CD8-positive, alpha-beta memory T cell (primary cell): ENCODE results near the gene CCBE1. TPM values are rescaled to one million over a fixed set of nuclear protein-coding genes. Genes with fewer than 3 reads are reported as not detected.
A peak's percentile ranks its signal among the peaks of the same experiment; 100 is the strongest.

ENCODE experiments used
- CTCF ChIA-PET: fragments of 350-600 bp; sonication (Branson Sonifier 250); formaldehyde crosslinking; loops from one replicate; lab custom pipeline; 2021; ENCODE audit warnings: antibody characterized with exemption; lab: Charles Lee
- POLR2A ChIA-PET: fragments of 350-600 bp; sonication (Branson Sonifier 250); formaldehyde crosslinking; loops from one replicate; lab custom pipeline; 2021; ENCODE audit warnings: antibody characterized with exemption; lab: Charles Lee
- DNase-seq, 5 donors: peaks; one replicate each; pipeline versions ENCODE4 v3.0.0 to v3.0.0-alpha.2; 2020 to 2022; ENCODE audit warnings: mixed read lengths in 1 of 5
- H3K27ac ChIP-seq: one replicate; pipeline ENCODE4 v1.7.0; 2013; ENCODE audit warnings: low read depth, mild to moderate bottlenecking, low read length, moderate library complexity
- H3K27me3 ChIP-seq: 2 replicates; pipeline ENCODE4 v1.7.0; 2013; ENCODE audit warnings: low read length, mild to moderate bottlenecking; ENCODE audit not compliant: insufficient read depth, poor library complexity, severe bottlenecking
- H3K36me3 ChIP-seq: 2 replicates; pipeline ENCODE4 v1.7.0; 2013; ENCODE audit warnings: mild to moderate bottlenecking, low read length, moderate library complexity; ENCODE audit not compliant: insufficient read depth
- H3K4me1 ChIP-seq: 2 replicates; pipeline ENCODE4 v1.7.0; 2013; ENCODE audit warnings: mild to moderate bottlenecking, low read length, moderate library complexity; ENCODE audit not compliant: insufficient read depth
- H3K4me3 ChIP-seq: 2 replicates; pipeline ENCODE4 v1.7.0; 2013; ENCODE audit warnings: mild to moderate bottlenecking, low read length
- H3K9me3 ChIP-seq: 2 replicates; pipeline ENCODE4 v1.7.0; 2013; ENCODE audit warnings: mild to moderate bottlenecking, low read length
- H3K27ac Mint-ChIP-seq, 8 donors: one replicate each; pipeline ENCODE4 v1.8.0; 2020 to 2021; ENCODE audit warnings: mixed read lengths in 8 of 8, mild to moderate bottlenecking in 6 of 8, inconsistent platforms in 3 of 8, moderate library complexity in 3 of 8
- H3K27me3 Mint-ChIP-seq, 2 donors: one replicate each; pipeline ENCODE4 v1.8.0; 2020 to 2021; ENCODE audit warnings: mixed read lengths in 2 of 2, mild to moderate bottlenecking in 1 of 2, moderate library complexity in 1 of 2
- H3K36me3 Mint-ChIP-seq, 3 donors: one replicate each; pipeline ENCODE4 v1.8.0; 2020 to 2021; ENCODE audit warnings: mixed read lengths in 3 of 3, inconsistent platforms in 1 of 3, mild to moderate bottlenecking in 1 of 3
- H3K4me1 Mint-ChIP-seq, 3 donors: one replicate each; pipeline ENCODE4 v1.8.0; 2020 to 2021; ENCODE audit warnings: mixed read lengths in 3 of 3, inconsistent platforms in 1 of 3, mild to moderate bottlenecking in 1 of 3
- H3K4me3 Mint-ChIP-seq, 7 donors: one replicate each; pipeline ENCODE4 v1.8.0; 2020 to 2021; ENCODE audit warnings: mixed read lengths in 7 of 7, mild to moderate bottlenecking in 6 of 7, moderate library complexity in 4 of 7, inconsistent platforms in 2 of 7
- H3K9me3 Mint-ChIP-seq, 5 donors: one replicate each; pipeline ENCODE4 v1.8.0; 2020 to 2022; ENCODE audit warnings: mixed read lengths in 5 of 5, mild to moderate bottlenecking in 3 of 5, moderate library complexity in 2 of 5, inconsistent platforms in 1 of 5
- polyA plus RNA-seq: library from polyadenylated mRNA; unstranded; fragments of 300-500 nt; fragmentation: Illumina TruSeq; gene quantifications from one replicate; pipeline ENCODE4 v1.2.3, GENCODE V29; 2021
- total RNA-seq, 2 experiments: library from RNA; stranded (reverse); gene quantifications; one replicate each; pipeline ENCODE4 v1.2.3, GENCODE V29; 2021

The CCBE1 gene
- total and polyA plus RNA-seq, 3 experiments from 2014 or later = not detected

- peaks cover 0 to 4% (median 3%) of the 10 kb centered on the region in 5 donors for H3K9me3 Mint-ChIP-seq
- H3K27me3 Mint-ChIP-seq = peaks cover 6 to 38% of the 10 kb centered on the region in 2 donors
- H3K27me3 ChIP-seq = no peaks in the 10 kb centered on the region
- no peaks in the 10 kb centered on the region for H3K36me3 Mint-ChIP-seq
- no peak overlapping the region for H3K4me3 ChIP-seq
- H3K4me3 Mint-ChIP-seq = no peak overlapping the region
- no peaks in the 10 kb centered on the region for H3K36me3 ChIP-seq
- no peaks in the 10 kb centered on the region for H3K4me1 ChIP-seq
- H3K9me3 ChIP-seq = no peaks in the 10 kb centered on the region
- CTCF ChIA-PET = interaction anchor here (0.5 kb wide), 1 partner anchor 170 kb away, joined by 3 read pairs; no protein-coding TSS in a partner anchor
- POLR2A ChIA-PET = interaction anchor here (0.6 kb wide), 1 partner anchor 27 kb away, joined by 3 read pairs; no protein-coding TSS in a partner anchor
- no peak for DNase-seq
- no peaks in the 10 kb centered on the region for H3K4me1 Mint-ChIP-seq
- no peak overlapping the region for H3K27ac ChIP-seq
- H3K27ac Mint-ChIP-seq = no peak overlapping the region
Measured at GRCh38 chr18:59478591-59478990, 218.6 kb downstream of the CCBE1 start.

DNA sequence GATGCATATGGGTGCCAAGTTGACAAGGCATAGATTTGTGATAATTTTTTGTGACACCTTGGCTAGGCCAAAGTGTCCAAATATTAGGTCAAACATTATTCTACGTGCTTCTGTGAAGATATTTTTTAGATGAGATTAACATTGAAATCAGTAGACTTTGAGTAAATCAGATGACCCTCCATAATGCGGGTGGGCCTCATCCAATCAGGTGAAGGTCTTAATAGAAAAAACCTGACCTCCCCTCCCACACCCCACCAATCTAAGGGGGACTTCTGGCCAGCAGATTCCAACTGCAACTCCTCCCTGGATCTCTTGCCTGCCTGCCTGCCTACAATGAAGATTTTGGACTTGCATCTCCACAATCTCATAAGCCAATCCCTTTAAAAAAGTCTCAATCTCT, 219.4 kb downstream of the CCBE1 start:
- H3K27me3 ChIP-seq = no peaks in the 10 kb centered on the region
- no peak for DNase-seq
- Mint-ChIP-seq H3K9me3 (peaks cover 0 to 4% (median 3%) of the 10 kb centered on the region in 5 donors), H3K27me3 (peaks cover 6 to 38% of the 10 kb centered on the region in 2 donors), H3K36me3 (no peaks in the 10 kb centered on the region), H3K27ac (no peak overlapping the region), H3K4me1 (no peaks in the 10 kb centered on the region), H3K4me3 (no peak overlapping the region)
- H3K4me1 ChIP-seq = no peaks in the 10 kb centered on the region
- CTCF ChIA-PET = no interaction called here
- H3K27ac ChIP-seq = no peak overlapping the region
- POLR2A ChIA-PET = no interaction called here
- no peaks in the 10 kb centered on the region for H3K36me3 ChIP-seq
- no peaks in the 10 kb centered on the region for H3K9me3 ChIP-seq
- no peak overlapping the region for H3K4me3 ChIP-seq

GRCh38 chr18:59470561-59471121, 226.6 kb downstream of the CCBE1 start:
- H3K9me3 ChIP-seq = no peaks in the 10 kb centered on the region
- Mint-ChIP-seq H3K27ac (no peak overlapping the region), H3K4me3 (no peak overlapping the region), H3K4me1 (no peaks in the 10 kb centered on the region), H3K36me3 (no peaks in the 10 kb centered on the region), H3K27me3 (peaks cover 6 to 13% of the 10 kb centered on the region in 2 donors), H3K9me3 (peaks cover 0 to 6% (median 3%) of the 10 kb centered on the region in 5 donors)
- H3K4me1 ChIP-seq = no peaks in the 10 kb centered on the region
- no peak for DNase-seq
- no peaks in the 10 kb centered on the region for H3K27me3 ChIP-seq
- ChIA-PET CTCF (interaction anchor here (1.1 kb wide), 1 partner anchor 11 kb away, joined by 3 read pairs; no protein-coding TSS in a partner anchor), POLR2A (no interaction called here)
- H3K4me3 ChIP-seq = no peak overlapping the region
- H3K36me3 ChIP-seq = no peaks in the 10 kb centered on the region
- no peak overlapping the region for H3K27ac ChIP-seq

DNA sequence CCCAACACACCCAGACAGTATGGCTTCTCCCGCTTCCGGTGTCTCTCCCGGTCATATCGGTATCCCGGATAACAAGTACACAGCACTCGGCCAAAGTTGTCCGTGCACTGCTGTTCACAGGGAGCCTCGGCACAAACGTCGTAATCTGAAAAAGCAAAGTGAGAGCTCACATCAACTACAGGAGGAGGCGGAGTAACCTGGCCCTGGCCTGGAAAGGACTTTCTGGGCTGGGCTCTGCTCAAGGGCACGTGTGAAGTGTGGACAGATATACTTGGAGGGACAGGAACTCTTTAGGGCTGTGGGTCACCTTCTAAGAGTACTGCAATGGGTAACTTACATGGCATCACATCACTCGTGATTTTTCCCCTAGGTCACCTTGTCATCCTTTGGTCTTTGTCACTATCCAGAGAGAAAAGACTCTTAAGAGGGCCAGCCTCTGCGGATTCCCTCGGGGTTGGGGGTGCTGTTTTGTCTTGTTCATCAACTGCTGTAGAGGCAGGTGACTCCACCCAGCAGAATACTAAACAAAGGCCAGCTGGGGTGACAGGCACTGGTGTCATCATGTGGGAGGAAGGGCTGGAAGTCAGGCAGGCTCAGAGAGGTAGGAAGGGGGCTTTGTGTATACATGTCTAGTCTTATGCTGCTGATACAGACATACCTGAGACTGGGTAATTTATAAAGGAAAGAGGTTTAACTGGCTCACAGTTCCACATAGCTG, 227.6 kb downstream of the CCBE1 start:
- no peaks in the 10 kb centered on the region for H3K9me3 ChIP-seq
- POLR2A ChIA-PET = no interaction called here

DNA sequence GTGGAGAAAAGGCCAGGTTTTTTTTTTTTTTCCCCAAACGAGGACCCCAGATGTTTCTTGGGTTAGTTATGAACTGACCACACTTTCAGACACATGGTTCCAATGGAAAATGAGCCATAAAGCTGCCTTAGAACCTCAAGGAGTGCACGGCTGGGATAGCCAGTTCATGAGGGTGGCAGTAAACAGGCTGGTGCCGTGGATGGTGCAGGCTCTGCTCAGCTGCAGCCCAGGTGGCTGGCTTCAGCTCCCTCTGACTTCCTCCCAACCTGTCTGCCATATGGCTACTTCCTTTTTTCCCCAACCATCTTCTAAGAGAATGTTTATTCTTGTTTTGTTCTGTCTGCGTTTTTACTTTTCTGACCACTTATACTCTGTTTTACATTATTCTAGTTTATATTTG, 228.4 kb downstream of the CCBE1 start:
- no peaks in the 10 kb centered on the region for H3K36me3 ChIP-seq
- H3K9me3 ChIP-seq = no peaks in the 10 kb centered on the region
- no peaks in the 10 kb centered on the region for H3K4me1 ChIP-seq
- no peaks in the 10 kb centered on the region for H3K36me3 Mint-ChIP-seq
- H3K4me3 Mint-ChIP-seq = no peak overlapping the region
- H3K4me1 Mint-ChIP-seq = no peaks in the 10 kb centered on the region
- no peak for DNase-seq
- no peak overlapping the region for H3K4me3 ChIP-seq
- POLR2A ChIA-PET = no interaction called here
- H3K27ac ChIP-seq = no peak overlapping the region
- peaks cover 0 to 6% (median 0%) of the 10 kb centered on the region in 5 donors for H3K9me3 Mint-ChIP-seq
- CTCF ChIA-PET = interaction anchor here (1.6 kb wide), 1 partner anchor 10 kb away, joined by 4 read pairs; no protein-coding TSS in a partner anchor
- peaks cover under 1 to 2% of the 10 kb centered on the region in 2 donors for H3K27me3 Mint-ChIP-seq
- no peaks in the 10 kb centered on the region for H3K27me3 ChIP-seq
- no peak overlapping the region for H3K27ac Mint-ChIP-seq

More for the DNA sequence above, 227.6 kb downstream of the CCBE1 start:
- Mint-ChIP-seq H3K27ac (no peak overlapping the region), H3K27me3 (peaks cover 3 to 4% of the 10 kb centered on the region in 2 donors), H3K9me3 (peaks cover 0 to 6% (median 2%) of the 10 kb centered on the region in 5 donors), H3K4me1 (no peaks in the 10 kb centered on the region), H3K36me3 (no peaks in the 10 kb centered on the region), H3K4me3 (no peak overlapping the region)
- Histone ChIP-seq H3K4me3 (no peak overlapping the region), H3K27me3 (no peaks in the 10 kb centered on the region), H3K27ac (no peak overlapping the region), H3K36me3 (no peaks in the 10 kb centered on the region), H3K4me1 (no peaks in the 10 kb centered on the region)
- DNase-seq = no peak
- CTCF ChIA-PET = interaction anchor here (1.6 kb wide), 1 partner anchor 10 kb away, joined by 4 read pairs; no protein-coding TSS in a partner anchor

- POLR2A ChIA-PET = no interaction called here
- no peak overlapping the region for H3K4me3 Mint-ChIP-seq
Measured at GRCh38 chr18:59467497-59467896, 229.7 kb downstream of the CCBE1 start.

DNA sequence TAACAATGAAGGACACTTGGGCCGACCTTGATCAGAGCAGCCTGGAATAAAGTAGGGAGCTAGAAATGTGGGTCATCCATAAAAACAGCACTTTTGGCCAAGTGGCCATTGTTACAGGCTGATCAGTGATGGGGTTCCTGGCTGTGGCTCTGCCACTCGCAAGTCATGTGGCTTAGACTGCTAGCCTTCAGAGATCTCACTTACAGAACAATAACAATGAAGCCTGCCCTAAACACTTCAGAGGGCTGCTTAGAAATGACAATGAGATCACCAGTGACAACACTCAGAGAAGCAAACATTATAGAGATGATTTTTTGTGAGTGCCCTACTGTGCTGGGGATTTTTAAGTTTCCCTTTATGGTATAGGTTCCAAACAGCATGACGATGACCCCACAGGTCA, 230.2 kb downstream of the CCBE1 start:
- no peak overlapping the region for H3K4me3 Mint-ChIP-seq
- Histone ChIP-seq H3K4me3 (no peak overlapping the region), H3K9me3 (no peaks in the 10 kb centered on the region), H3K27ac (no peak overlapping the region), H3K4me1 (no peaks in the 10 kb centered on the region), H3K27me3 (no peaks in the 10 kb centered on the region), H3K36me3 (no peaks in the 10 kb centered on the region)
- CTCF ChIA-PET = no interaction called here
- H3K27ac Mint-ChIP-seq = no peak overlapping the region
- peaks cover 0 to 4% (median 0%) of the 10 kb centered on the region in 5 donors for H3K9me3 Mint-ChIP-seq
- H3K36me3 Mint-ChIP-seq = no peaks in the 10 kb centered on the region
- POLR2A ChIA-PET = no interaction called here
- H3K4me1 Mint-ChIP-seq = no peaks in the 10 kb centered on the region
- H3K27me3 Mint-ChIP-seq = peaks cover 1 to 2% of the 10 kb centered on the region in 2 donors
- DNase-seq = no peak

More at GRCh38 chr18:59467497-59467896, 229.7 kb downstream of the CCBE1 start:
- Mint-ChIP-seq H3K27me3 (peaks cover 0 to 2% of the 10 kb centered on the region in 2 donors), H3K27ac (no peak overlapping the region), H3K4me1 (no peaks in the 10 kb centered on the region), H3K36me3 (no peaks in the 10 kb centered on the region), H3K9me3 (peaks cover 0 to 4% (median 0%) of the 10 kb centered on the region in 5 donors)
- DNase-seq = no peak
- no peaks in the 10 kb centered on the region for H3K36me3 ChIP-seq
- H3K4me3 ChIP-seq = no peak overlapping the region
- H3K4me1 ChIP-seq = no peaks in the 10 kb centered on the region
- H3K27me3 ChIP-seq = no peaks in the 10 kb centered on the region
- H3K27ac ChIP-seq = no peak overlapping the region
- CTCF ChIA-PET = no interaction called here
- no peaks in the 10 kb centered on the region for H3K9me3 ChIP-seq

DNA sequence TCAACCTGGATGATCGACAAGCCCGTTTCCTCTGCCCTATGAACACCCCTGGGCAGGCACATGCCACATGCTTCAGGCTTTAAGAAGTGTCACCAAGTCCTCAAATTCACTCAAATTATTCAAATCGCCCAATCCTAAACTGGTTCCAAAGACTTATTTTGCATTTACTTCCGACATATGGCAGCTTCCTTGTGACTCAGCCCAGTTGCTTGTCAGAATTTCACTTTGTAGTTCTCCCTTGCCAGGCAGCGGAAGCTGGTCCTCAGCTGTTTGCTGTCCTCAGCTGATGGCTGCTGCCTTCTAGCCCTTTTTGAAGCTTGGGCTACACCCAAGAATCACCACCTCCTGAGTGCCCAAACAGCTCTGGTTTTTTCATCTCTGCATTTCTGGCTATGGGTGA, 232.7 kb downstream of the CCBE1 start:
- CTCF ChIA-PET = no interaction called here
- H3K4me1 ChIP-seq = no peaks in the 10 kb centered on the region
- DNase-seq = no peak
- no peak overlapping the region for H3K4me3 Mint-ChIP-seq
- no peaks in the 10 kb centered on the region for H3K36me3 ChIP-seq
- H3K27ac Mint-ChIP-seq = peak overlapping the region in 1 of 8 donors; percentile 35
- no peaks in the 10 kb centered on the region for H3K36me3 Mint-ChIP-seq
- no peak overlapping the region for H3K27ac ChIP-seq
- no peaks in the 10 kb centered on the region for H3K9me3 ChIP-seq
- H3K27me3 Mint-ChIP-seq = peaks cover 0 to 9% of the 10 kb centered on the region in 2 donors
- H3K4me1 Mint-ChIP-seq = no peaks in the 10 kb centered on the region
- H3K4me3 ChIP-seq = no peak overlapping the region
- H3K27me3 ChIP-seq = no peaks in the 10 kb centered on the region
- peaks cover 0 to 6% (median 0%) of the 10 kb centered on the region in 5 donors for H3K9me3 Mint-ChIP-seq
- POLR2A ChIA-PET = no interaction called here
